CD4-positive, CD25-positive, alpha-beta regulatory T cell (primary cell): ENCODE results near the gene ARHGEF28. TPM values are rescaled to one million over a fixed set of nuclear protein-coding genes. Genes with fewer than 3 reads are reported as not detected.

Experiments used
- ATAC-seq, 2 donors: fragments of 150-1000 bp; cut with Tn5 transposase; one replicate each; pipeline ENCODE4 v1.10.0; 2021; ENCODE audit warnings: low read depth in 2 of 2, moderate number of reproducible peaks in 2 of 2, moderate library complexity in 1 of 2
- DNase-seq, 3 donors: peaks; one replicate each; pipeline versions ENCODE4 v3.0.0 to v3.0.0-alpha.2; 2012 to 2022; ENCODE audit warnings: mixed read lengths in 1 of 3
- H3K27ac ChIP-seq: one replicate; pipeline ENCODE4 v1.7.0; 2013; ENCODE audit warnings: mild to moderate bottlenecking, low read length; ENCODE audit not compliant: insufficient read depth, poor library complexity, severe bottlenecking
- H3K27me3 ChIP-seq: one replicate; pipeline ENCODE4 v1.7.0; 2013; ENCODE audit warnings: low read length; ENCODE audit not compliant: control insufficient read depth, insufficient read depth
- H3K36me3 ChIP-seq: one replicate; pipeline ENCODE4 v1.7.0; 2013; ENCODE audit warnings: mild to moderate bottlenecking, low read length, moderate library complexity; ENCODE audit not compliant: control insufficient read depth, insufficient read depth
- H3K4me1 ChIP-seq: 2 replicates; pipeline ENCODE4 v1.7.0; 2013; ENCODE audit warnings: mild to moderate bottlenecking, low read length; ENCODE audit not compliant: insufficient read depth, control insufficient read depth, poor library complexity, severe bottlenecking
- H3K4me3 ChIP-seq: one replicate; pipeline ENCODE4 v1.7.0; 2013; ENCODE audit warnings: low read depth, mild to moderate bottlenecking, low read length, moderate library complexity
- H3K9me3 ChIP-seq, 2 experiments: 1 replicate in 1 of 2; 2 replicates in 1 of 2; pipeline ENCODE4 v1.7.0; 2013; ENCODE audit warnings: low read length in 2 of 2, mild to moderate bottlenecking in 1 of 2, moderate library complexity in 1 of 2; ENCODE audit not compliant: control insufficient read depth in 2 of 2
- H3K27ac Mint-ChIP-seq, 3 donors: one replicate each; pipeline ENCODE4 v1.8.0; 2020 to 2022; ENCODE audit warnings: mild to moderate bottlenecking in 3 of 3, mixed read lengths in 3 of 3, moderate library complexity in 2 of 3
- H3K27me3 Mint-ChIP-seq: one replicate; pipeline ENCODE4 v1.8.0; 2022; ENCODE audit warnings: mild to moderate bottlenecking, mixed read lengths
- H3K36me3 Mint-ChIP-seq: one replicate; pipeline ENCODE4 v1.8.0; 2020; ENCODE audit warnings: mixed read lengths
- H3K4me1 Mint-ChIP-seq, 4 donors: one replicate each; pipeline ENCODE4 v1.8.0; 2020 to 2022; ENCODE audit warnings: mixed read lengths in 4 of 4, mild to moderate bottlenecking in 1 of 4
- H3K4me3 Mint-ChIP-seq, 4 donors: one replicate each; pipeline ENCODE4 v1.8.0; 2020 to 2022; ENCODE audit warnings: mild to moderate bottlenecking in 4 of 4, mixed read lengths in 4 of 4, moderate library complexity in 3 of 4
- H3K9me3 Mint-ChIP-seq, 7 donors: one replicate each; pipeline ENCODE4 v1.8.0; 2020 to 2022; ENCODE audit warnings: mixed read lengths in 7 of 7, mild to moderate bottlenecking in 3 of 7, moderate library complexity in 2 of 7
- polyA plus RNA-seq, 4 donors: library from polyadenylated mRNA; unstranded; fragments of 300-500 nt; fragmentation: Illumina TruSeq; gene quantifications; one replicate each; pipeline ENCODE4 v1.2.3, GENCODE V29; 2021
- total RNA-seq: library from RNA; stranded (reverse); gene quantifications from one replicate; pipeline ENCODE4 v1.2.3, GENCODE V29; 2022

The ARHGEF28 gene
- total and polyA plus RNA-seq, 5 donors from 2014 or later = not detected

- peaks cover 2% of the 10 kb centered on the region for H3K27me3 ChIP-seq
- H3K4me3 ChIP-seq = no peak overlapping the region
- no peak overlapping the region for H3K27ac ChIP-seq
- Mint-ChIP-seq H3K4me1 (no peaks in the 10 kb centered on the region), H3K36me3 (no peaks in the 10 kb centered on the region), H3K4me3 (no peak overlapping the region), H3K9me3 (peaks cover 0 to 8% (median 0%) of the 10 kb centered on the region in 7 donors), H3K27ac (no peak overlapping the region), H3K27me3 (peaks cover 9% of the 10 kb centered on the region)
- no peaks in the 10 kb centered on the region for H3K36me3 ChIP-seq
- no peaks in the 10 kb centered on the region for H3K9me3 ChIP-seq
- ATAC-seq (no peak), DNase-seq (no peak)
- H3K4me1 ChIP-seq = no peaks in the 10 kb centered on the region
These were observed 138.6 kb downstream of the ARHGEF28 start for GRCh38 chr5:73764586-73764985.

GRCh38 chr5:73764996-73765395 is 139.0 kb downstream of the ARHGEF28 start:
- DNase-seq (no peak), ATAC-seq (no peak)
- Mint-ChIP-seq H3K9me3 (peaks cover 0 to 8% (median 0%) of the 10 kb centered on the region in 7 donors), H3K27ac (no peak overlapping the region), H3K4me3 (no peak overlapping the region), H3K4me1 (no peaks in the 10 kb centered on the region), H3K27me3 (peaks cover 9% of the 10 kb centered on the region), H3K36me3 (no peaks in the 10 kb centered on the region)
- no peaks in the 10 kb centered on the region for H3K4me1 ChIP-seq
- no peaks in the 10 kb centered on the region for H3K9me3 ChIP-seq
- H3K36me3 ChIP-seq = no peaks in the 10 kb centered on the region
- H3K4me3 ChIP-seq = no peak overlapping the region
- H3K27ac ChIP-seq = no peak overlapping the region
- H3K27me3 ChIP-seq = no peaks in the 10 kb centered on the region

DNA sequence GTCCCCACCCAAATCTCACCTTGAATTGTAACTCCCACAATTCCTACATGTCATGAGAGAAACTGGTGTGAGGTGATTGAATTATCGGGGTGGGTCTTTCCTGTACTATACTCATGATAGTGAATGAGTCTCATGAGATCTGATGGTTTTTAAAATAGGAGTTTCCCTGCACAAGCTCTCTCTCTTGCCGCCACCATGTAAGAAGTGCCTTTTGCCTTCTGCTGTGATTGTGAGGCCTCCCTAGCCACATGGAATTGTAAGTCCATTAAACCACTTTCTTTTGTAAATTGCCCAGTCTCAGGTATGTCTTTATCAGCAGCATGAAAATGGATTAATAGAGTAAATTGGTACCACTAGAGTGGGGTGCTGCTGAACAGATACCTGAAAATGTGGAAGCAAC is 140.9 kb downstream of the ARHGEF28 start:
- DNase-seq (no peak), ATAC-seq (no peak)
- Histone ChIP-seq H3K4me1 (no peaks in the 10 kb centered on the region), H3K36me3 (no peaks in the 10 kb centered on the region), H3K27me3 (no peaks in the 10 kb centered on the region), H3K4me3 (no peak overlapping the region), H3K9me3 (no peaks in the 10 kb centered on the region), H3K27ac (no peak overlapping the region)
- Mint-ChIP-seq H3K27me3 (peaks cover 9% of the 10 kb centered on the region), H3K9me3 (peaks cover 0 to 8% (median 0%) of the 10 kb centered on the region in 7 donors), H3K27ac (no peak overlapping the region), H3K36me3 (no peaks in the 10 kb centered on the region), H3K4me3 (no peak overlapping the region), H3K4me1 (no peaks in the 10 kb centered on the region)

GRCh38 chr5:73770172-73771025 is 144.4 kb downstream of the ARHGEF28 start:
- Histone ChIP-seq H3K9me3 (no peaks in the 10 kb centered on the region), H3K36me3 (no peaks in the 10 kb centered on the region), H3K27me3 (no peaks in the 10 kb centered on the region), H3K27ac (no peak overlapping the region), H3K4me3 (no peak overlapping the region), H3K4me1 (no peaks in the 10 kb centered on the region)
- H3K27me3 Mint-ChIP-seq = peaks cover 4% of the 10 kb centered on the region
- H3K4me3 Mint-ChIP-seq = no peak overlapping the region
- no peak for DNase-seq
- no peak for ATAC-seq
- no peaks in the 10 kb centered on the region for H3K36me3 Mint-ChIP-seq
- peaks cover 0 to 8% (median 0%) of the 10 kb centered on the region in 7 donors for H3K9me3 Mint-ChIP-seq
- H3K27ac Mint-ChIP-seq = no peak overlapping the region
- no peaks in the 10 kb centered on the region for H3K4me1 Mint-ChIP-seq

GRCh38 chr5:73774924-73775323 is 148.9 kb downstream of the ARHGEF28 start:
- Histone ChIP-seq H3K4me1 (no peaks in the 10 kb centered on the region), H3K36me3 (no peaks in the 10 kb centered on the region), H3K4me3 (no peak overlapping the region), H3K9me3 (no peaks in the 10 kb centered on the region), H3K27me3 (no peaks in the 10 kb centered on the region), H3K27ac (no peak overlapping the region)
- no peak overlapping the region for H3K4me3 Mint-ChIP-seq
- no peak overlapping the region for H3K27ac Mint-ChIP-seq
- ATAC-seq = no peak
- no peak for DNase-seq
- no peaks in the 10 kb centered on the region for H3K36me3 Mint-ChIP-seq
- peaks cover 0 to 6% (median 0%) of the 10 kb centered on the region in 7 donors for H3K9me3 Mint-ChIP-seq
- no peaks in the 10 kb centered on the region for H3K27me3 Mint-ChIP-seq
- H3K4me1 Mint-ChIP-seq = no peaks in the 10 kb centered on the region

GRCh38 chr5:73776405-73776804 is 150.4 kb downstream of the ARHGEF28 start:
- no peaks in the 10 kb centered on the region for H3K4me1 ChIP-seq
- DNase-seq (no peak), ATAC-seq (no peak)
- no peaks in the 10 kb centered on the region for H3K27me3 Mint-ChIP-seq
- no peak overlapping the region for H3K27ac Mint-ChIP-seq
- H3K36me3 ChIP-seq = no peaks in the 10 kb centered on the region
- no peak overlapping the region for H3K4me3 Mint-ChIP-seq
- H3K36me3 Mint-ChIP-seq = no peaks in the 10 kb centered on the region
- H3K9me3 Mint-ChIP-seq = peaks cover 0 to 4% (median 0%) of the 10 kb centered on the region in 7 donors
- H3K4me3 ChIP-seq = no peak overlapping the region
- H3K4me1 Mint-ChIP-seq = no peaks in the 10 kb centered on the region
- no peak overlapping the region for H3K27ac ChIP-seq
- no peaks in the 10 kb centered on the region for H3K27me3 ChIP-seq
- no peaks in the 10 kb centered on the region for H3K9me3 ChIP-seq

DNA sequence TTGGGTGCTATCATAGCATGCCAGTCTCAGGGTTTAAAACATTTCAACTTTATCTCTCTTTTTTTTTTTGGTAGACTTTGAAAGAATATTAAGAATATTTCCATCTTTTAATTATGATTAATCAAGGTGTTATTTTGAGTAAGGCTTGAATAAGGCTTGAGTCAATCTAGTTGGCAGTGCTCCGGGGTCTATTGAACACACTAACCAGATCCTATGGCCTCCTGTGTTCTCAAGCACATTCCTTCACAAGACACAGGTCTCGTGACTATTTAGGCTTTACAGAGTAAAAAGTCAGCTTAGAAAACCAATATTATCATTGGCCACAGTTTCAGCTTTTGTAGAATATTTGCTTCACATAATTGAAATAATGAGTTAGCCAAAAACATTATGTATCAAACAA is 151.2 kb downstream of the ARHGEF28 start:
- Histone ChIP-seq H3K9me3 (no peaks in the 10 kb centered on the region), H3K4me1 (no peaks in the 10 kb centered on the region), H3K36me3 (no peaks in the 10 kb centered on the region), H3K4me3 (no peak overlapping the region), H3K27me3 (no peaks in the 10 kb centered on the region), H3K27ac (no peak overlapping the region)
- H3K36me3 Mint-ChIP-seq = no peaks in the 10 kb centered on the region
- no peaks in the 10 kb centered on the region for H3K4me1 Mint-ChIP-seq
- no peak for ATAC-seq
- H3K27ac Mint-ChIP-seq = no peak overlapping the region
- H3K4me3 Mint-ChIP-seq = no peak overlapping the region
- no peak for DNase-seq
- H3K9me3 Mint-ChIP-seq = peaks cover 0 to 4% (median 0%) of the 10 kb centered on the region in 7 donors
- no peaks in the 10 kb centered on the region for H3K27me3 Mint-ChIP-seq
